ENCODE measurements around the gene ZFP64.

Gene ZFP64

GRCh38 chr20:52103913-52104545 lies 87.5 kb downstream of the ZFP64 start:
- DNase-seq = peak; percentile 57

GRCh38 chr20:52103335-52103912 lies 88.2 kb downstream of the ZFP64 start:
- DNase-seq = peak; percentile 48

GRCh38 chr20:52102559-52102958 lies 89.0 kb downstream of the ZFP64 start:
- no peak for DNase-seq

GRCh38 chr20:52102126-52102525 lies 89.5 kb downstream of the ZFP64 start:
- DNase-seq = no peak

Measured in hematopoietic multipotent progenitor cell treated with erythropoietin and hydrocortisone succinate and interleukin-3 and kit ligand, for 6 days (in vitro differentiated cells).